Measurements from ENCODE around the gene TAF1. TPM values are rescaled to one million over a fixed set of nuclear protein-coding genes. Genes with fewer than 3 reads are reported as not detected.

Gene TAF1
- total RNA-seq, 6 donors from 2014 or later = 29.3 to 307 (median 55.3) TPM

DNA sequence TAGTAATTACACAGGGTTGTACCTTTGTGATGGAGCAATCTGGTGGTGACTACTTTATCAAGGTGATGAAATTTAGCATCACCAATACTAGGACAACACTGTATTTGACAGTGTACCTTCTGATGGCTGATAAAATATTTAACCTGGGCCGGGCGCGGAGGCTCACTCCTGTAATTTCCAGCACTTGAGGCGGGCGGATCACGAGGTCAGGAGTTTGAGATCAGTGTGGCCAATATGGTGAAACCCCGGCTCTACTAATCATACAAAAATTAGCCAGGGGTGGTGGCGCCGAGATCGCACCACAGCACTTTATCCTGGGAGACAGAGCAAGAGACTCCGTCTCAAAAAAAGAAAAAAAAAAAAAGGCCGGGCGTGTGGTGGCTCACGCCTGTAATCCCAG is 1.9 kb upstream of the TAF1 start:
- H3K27me3 ChIP-seq = no peaks in the 10 kb centered on the region
- peaks cover 7 to 11% (median 8%) of the 10 kb centered on the region in 4 donors for H3K4me1 ChIP-seq
- no peaks in the 10 kb centered on the region for H3K36me3 ChIP-seq
- H3K4me3 ChIP-seq = no peak overlapping the region
- DNase-seq (no peak), ATAC-seq (ENCODE audit: low FRiP score in 2 of 2) (no peak)
- TF ChIP-seq, protein P1, sequence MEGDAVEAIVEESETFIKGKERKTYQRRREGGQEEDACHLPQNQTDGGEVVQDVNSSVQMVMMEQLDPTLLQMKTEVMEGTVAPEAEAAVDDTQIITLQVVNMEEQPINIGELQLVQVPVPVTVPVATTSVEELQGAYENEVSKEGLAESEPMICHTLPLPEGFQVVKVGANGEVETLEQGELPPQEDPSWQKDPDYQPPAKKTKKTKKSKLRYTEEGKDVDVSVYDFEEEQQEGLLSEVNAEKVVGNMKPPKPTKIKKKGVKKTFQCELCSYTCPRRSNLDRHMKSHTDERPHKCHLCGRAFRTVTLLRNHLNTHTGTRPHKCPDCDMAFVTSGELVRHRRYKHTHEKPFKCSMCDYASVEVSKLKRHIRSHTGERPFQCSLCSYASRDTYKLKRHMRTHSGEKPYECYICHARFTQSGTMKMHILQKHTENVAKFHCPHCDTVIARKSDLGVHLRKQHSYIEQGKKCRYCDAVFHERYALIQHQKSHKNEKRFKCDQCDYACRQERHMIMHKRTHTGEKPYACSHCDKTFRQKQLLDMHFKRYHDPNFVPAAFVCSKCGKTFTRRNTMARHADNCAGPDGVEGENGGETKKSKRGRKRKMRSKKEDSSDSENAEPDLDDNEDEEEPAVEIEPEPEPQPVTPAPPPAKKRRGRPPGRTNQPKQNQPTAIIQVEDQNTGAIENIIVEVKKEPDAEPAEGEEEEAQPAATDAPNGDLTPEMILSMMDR (IDR thresholded peaks at IDR 0.05) = no peak
- no peak for TF ChIP-seq POLR2A (IDR thresholded peaks at IDR 0.05)
- TF ChIP-seq EP300 (IDR thresholded peaks at IDR 0.05) = no peak
- TF ChIP-seq POLR2AphosphoS5 (IDR thresholded peaks at IDR 0.05) = no peak
- H3K9me3 ChIP-seq = peaks cover 0 to 4% (median 0%) of the 10 kb centered on the region in 4 donors
- WGBS, 2 donors = 95 to 96% methylated on average over 7 to 14 of the region's 14 CpGs
- no peak overlapping the region for H3K27ac ChIP-seq

DNA sequence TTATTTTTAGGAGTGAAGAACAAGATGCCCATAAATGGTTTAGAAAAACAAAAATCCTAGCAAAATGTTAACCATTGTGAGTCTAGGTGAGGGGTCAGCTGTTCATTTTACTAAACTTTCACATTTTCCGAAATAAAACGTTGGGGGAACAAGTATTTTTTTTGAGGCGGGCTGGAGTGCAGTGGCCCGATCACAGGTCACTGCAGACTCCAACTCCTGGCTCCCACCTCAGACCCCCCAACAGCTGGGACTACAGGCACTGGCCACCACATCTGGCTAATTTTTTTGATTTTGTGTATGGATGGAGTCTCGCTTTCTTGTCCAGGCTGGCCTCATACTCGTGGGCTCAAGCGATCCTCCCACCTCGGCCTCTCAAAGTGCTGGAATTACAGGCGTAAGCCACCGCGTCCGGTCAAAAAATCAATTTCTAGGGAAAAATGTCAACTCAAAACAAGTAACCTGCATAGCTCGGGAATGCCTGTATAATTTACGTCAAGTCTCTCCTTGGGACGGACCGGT is 742 bp upstream of the TAF1 start:
- H3K9me3 ChIP-seq = peaks cover 0 to 4% (median 0%) of the 10 kb centered on the region in 4 donors
- no peaks in the 10 kb centered on the region for H3K27me3 ChIP-seq
- no peak for DNase-seq
- peak in 1 of 2 donors; percentile 2 for ATAC-seq (ENCODE audit: low FRiP score in 2 of 2)
- H3K4me1 ChIP-seq = peaks cover 7 to 11% (median 8%) of the 10 kb centered on the region in 4 donors
- TF ChIP-seq, protein P1 (IDR thresholded peaks at IDR 0.05) = peak in 1 of 6 experiments; percentile 13
- TF ChIP-seq EP300 (IDR thresholded peaks at IDR 0.05) = no peak
- TF ChIP-seq POLR2A (IDR thresholded peaks at IDR 0.05) = peak in 1 of 4 donors; percentile 80
- TF ChIP-seq POLR2AphosphoS5 (IDR thresholded peaks at IDR 0.05) = no peak
- H3K4me3 ChIP-seq = peak overlapping the region; percentile 36 to 73 (median 64)
- H3K36me3 ChIP-seq = peaks cover 0 to 7% (median 2%) of the 10 kb centered on the region in 4 donors
- H3K27ac ChIP-seq = peak overlapping the region; percentile 88 to 94 (median 92)
- WGBS, 2 donors = 9 to 35% methylated on average over 8 to 16 of the region's 16 CpGs

DNA sequence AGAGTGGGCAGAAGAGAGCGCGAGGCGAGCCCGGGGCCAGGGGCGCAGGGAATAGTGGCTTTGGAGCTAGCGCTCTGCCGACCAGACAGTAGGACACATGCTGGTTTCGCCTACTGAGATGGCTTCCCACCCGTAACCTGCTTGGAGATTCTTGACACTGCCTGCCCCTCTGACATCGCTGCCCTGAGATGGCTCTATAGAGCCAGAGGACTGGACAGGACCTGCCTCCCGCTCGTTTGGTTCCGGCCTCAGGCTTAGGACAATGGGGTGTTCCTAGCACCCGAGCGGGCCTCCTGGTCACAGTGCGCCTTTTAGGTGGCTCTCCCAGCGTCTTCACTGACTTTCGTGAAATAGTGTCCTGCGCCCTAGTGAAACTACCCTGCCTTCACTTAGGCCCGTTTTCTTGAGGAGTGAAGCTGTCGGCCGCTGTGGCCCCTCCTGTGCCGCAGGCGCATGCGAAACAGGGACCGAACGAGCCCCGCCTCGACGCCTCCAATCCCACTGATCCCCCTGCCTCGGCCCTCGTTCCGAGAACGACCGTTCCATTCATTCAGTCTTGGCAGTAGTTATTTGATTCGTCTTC is 608 bp downstream of the TAF1 start:
- H3K36me3 ChIP-seq = peaks cover 0 to 16% (median 2%) of the 10 kb centered on the region in 4 donors
- peaks cover 7 to 11% (median 8%) of the 10 kb centered on the region in 4 donors for H3K4me1 ChIP-seq
- DNase-seq (peak; percentile 24 to 71), ATAC-seq (ENCODE audit: low FRiP score in 2 of 2) (peak; percentile 31 to 40)
- TF ChIP-seq EP300 (IDR thresholded peaks at IDR 0.05) (no peak), POLR2A (IDR thresholded peaks at IDR 0.05) (peak in 1 of 4 donors; percentile 17)
- H3K4me3 ChIP-seq = peak overlapping the region; percentile 61 to 73 (median 66)
- WGBS, 2 donors = 2 to 46% methylated on average over 7 to 36 of the region's 36 CpGs
- no peaks in the 10 kb centered on the region for H3K27me3 ChIP-seq
- peaks cover 0 to 4% (median 0%) of the 10 kb centered on the region in 4 donors for H3K9me3 ChIP-seq
- H3K27ac ChIP-seq = peak overlapping the region; percentile 88 to 96 (median 94)

DNA sequence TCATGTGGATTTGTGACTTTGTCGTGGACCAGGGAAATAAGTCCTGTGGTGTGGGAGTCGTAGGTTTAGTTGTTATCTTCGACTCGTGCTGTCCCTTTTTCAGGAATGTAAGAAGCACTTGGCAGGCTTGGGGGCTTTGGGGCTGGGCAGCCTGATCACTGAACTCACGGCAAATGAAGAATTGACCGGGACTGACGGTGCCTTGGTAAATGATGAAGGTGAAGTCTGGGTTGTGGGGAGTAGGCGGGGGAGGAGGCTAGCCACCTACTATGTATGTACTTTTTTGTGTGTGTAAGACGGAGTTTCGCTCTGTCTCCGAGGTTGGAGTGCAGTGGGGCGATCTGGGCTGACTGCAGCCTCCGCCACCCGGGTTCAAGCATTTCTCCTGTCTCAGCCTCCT is 1.2 kb downstream of the TAF1 start:
- TF ChIP-seq POLR2A (IDR thresholded peaks at IDR 0.05) (no peak), EP300 (IDR thresholded peaks at IDR 0.05) (no peak), POLR2AphosphoS5 (IDR thresholded peaks at IDR 0.05) (no peak)
- TF ChIP-seq, protein P1 (IDR thresholded peaks at IDR 0.05) = no peak
- WGBS, 2 donors = 39 to 61% methylated on average over 10 to 14 of the region's 14 CpGs

GRCh38 chrX:71372388-71372787 is 6.2 kb downstream of the TAF1 start:
- ATAC-seq (ENCODE audit: low FRiP score in 2 of 2) = no peak
- Histone ChIP-seq H3K36me3 (peaks cover 0 to 57% (median 22%) of the 10 kb centered on the region in 4 donors), H3K4me1 (peaks cover 6 to 10% (median 7%) of the 10 kb centered on the region in 4 donors), H3K27ac (no peak overlapping the region), H3K4me3 (no peak overlapping the region), H3K27me3 (no peaks in the 10 kb centered on the region), H3K9me3 (no peaks in the 10 kb centered on the region)
- DNase-seq = no peak
- 88 to 93% methylated on average over 3 to 4 of the region's 4 CpGs for WGBS, 2 donors
- TF ChIP-seq EP300 (IDR thresholded peaks at IDR 0.05) (no peak), POLR2A (IDR thresholded peaks at IDR 0.05) (no peak), POLR2AphosphoS5 (IDR thresholded peaks at IDR 0.05) (no peak)
- TF ChIP-seq, protein P1 (IDR thresholded peaks at IDR 0.05) = no peak

More for the DNA sequence above, 1.2 kb downstream of the TAF1 start:
- Histone ChIP-seq H3K4me3 (peak overlapping the region; percentile 61 to 73 (median 66)), H3K27ac (peak overlapping the region; percentile 88 to 96 (median 94)), H3K36me3 (peaks cover 0 to 20% (median 2%) of the 10 kb centered on the region in 4 donors), H3K4me1 (peaks cover 7 to 11% (median 8%) of the 10 kb centered on the region in 4 donors), H3K9me3 (peaks cover 0 to 4% (median 0%) of the 10 kb centered on the region in 4 donors), H3K27me3 (no peaks in the 10 kb centered on the region)
- DNase-seq (no peak), ATAC-seq (ENCODE audit: low FRiP score in 2 of 2) (no peak)
